NCI-H2196 (cell line): Measurements from ENCODE around the gene DPP3.

Source experiments
- DNase-seq: peaks from one replicate; lab custom pipeline; 2025; ENCODE audit not compliant: unreplicated experiment; lab: John Stamatoyannopoulos, UW

Gene DPP3

GRCh38 chr11:66479394-66480116 is 679 bp upstream of the DPP3 start:
- DNase-seq, result peak; percentile 84

- no peak for DNase-seq
Measured at GRCh38 chr11:66484806-66485380, 4.7 kb downstream of the DPP3 start.

- DNase-seq, result no peak
Measured at GRCh38 chr11:66488957-66489356, 8.7 kb downstream of the DPP3 start.

GRCh38 chr11:66489636-66490035 is 9.4 kb downstream of the DPP3 start:
- peak; percentile 79 for DNase-seq

GRCh38 chr11:66491315-66491935 is 11.2 kb downstream of the DPP3 start:
- DNase-seq, result no peak

GRCh38 chr11:66492161-66492865 is 12.1 kb downstream of the DPP3 start:
- DNase-seq, result no peak

GRCh38 chr11:66493130-66493529 is 12.9 kb downstream of the DPP3 start:
- no peak for DNase-seq

GRCh38 chr11:66494458-66494857 is 14.2 kb downstream of the DPP3 start:
- no peak for DNase-seq

GRCh38 chr11:66494935-66495334 is 14.7 kb downstream of the DPP3 start:
- no peak for DNase-seq

- DNase-seq, result no peak
Measured at GRCh38 chr11:66495401-66495854, 15.2 kb downstream of the DPP3 start.

GRCh38 chr11:66497206-66497605 is 17.0 kb downstream of the DPP3 start:
- DNase-seq, result no peak

GRCh38 chr11:66498506-66498905 is 18.3 kb downstream of the DPP3 start:
- no peak for DNase-seq

- no peak for DNase-seq
Measured at GRCh38 chr11:66505276-66505816, 25.1 kb downstream of the DPP3 start.

- no peak for DNase-seq
Measured at GRCh38 chr11:66509131-66509561, 28.9 kb downstream of the DPP3 start.

GRCh38 chr11:66510271-66510989 is 30.2 kb downstream of the DPP3 start, which contains the start of gene BBS1:
Gene BBS1 (plus strand): TSS chr11:66510635. CDS start chr11:66510660, 25 bp downstream.
- peak; percentile 88 for DNase-seq

GRCh38 chr11:66510990-66511339 is 30.7 kb downstream of the DPP3 start:
- DNase-seq, result no peak

GRCh38 chr11:66523611-66524010 is 43.4 kb downstream of the DPP3 start:
- no peak for DNase-seq

- DNase-seq, result no peak
Measured at GRCh38 chr11:66524304-66525040, 44.2 kb downstream of the DPP3 start.

- DNase-seq, result no peak
Measured at GRCh38 chr11:66529069-66529468, 48.8 kb downstream of the DPP3 start.

GRCh38 chr11:66529655-66530054 is 49.4 kb downstream of the DPP3 start:
- no peak for DNase-seq
